OCI-LY3 (cell line): Measurements from ENCODE around the gene ENTREP1.

ENCODE experiments used
- CTCF ChIP-seq: fragments of 200-600, 300-600 bp; sonication (generic); IDR thresholded peaks from 2 replicates; pipeline ENCODE4 v1.5.1; 2014; ENCODE audit warnings: antibody characterized with exemption, low read length, low read depth
- EZH2phosphoT487 ChIP-seq: fragments of 200-600 bp; shearing (Covaris generic); IDR thresholded peaks from 2 replicates; pipeline ENCODE4 v1.6.1; 2018; ENCODE audit warnings: antibody characterized with exemption, mixed run types, low read depth

- no peak for TF ChIP-seq CTCF
- TF ChIP-seq EZH2phosphoT487: no peak
Measured at GRCh38 chr9:69392826-69393225, 67.8 kb downstream of the ENTREP1 start.
